A549 (cell line): ENCODE results near the gene SEC22A. TPM values are rescaled to one million over a fixed set of nuclear protein-coding genes. Genes with fewer than 3 reads are reported as not detected.

Experiments
- ATAC-seq, 2 experiments: fragments of 200-7000 bp in 1 of 2; fragments of >200 bp in 1 of 2; cut with Nextera tagmentation in 1 of 2; cut with Tn5 transposase in 1 of 2; 3 replicates each; pipeline versions ENCODE4 v1.8.0 to v1.9.1; 2018 to 2020; ENCODE audit warnings: mild to moderate bottlenecking in 1 of 2, moderate library complexity in 1 of 2
- CTCF ChIA-PET: fragments of 300-600 bp; sonication (Branson Sonifier 250); formaldehyde crosslinking; extraction: SDS; loops from one replicate; lab custom pipeline; 2021; ENCODE audit warnings: antibody characterized with exemption, inconsistent platforms; lab: Yijun Ruan, JAX
- POLR2A ChIA-PET: fragments of 350-600 bp; formaldehyde crosslinking; extraction: SDS; loops from one replicate; lab custom pipeline; 2021; ENCODE audit warnings: antibody characterized with exemption, inconsistent platforms; lab: Yijun Ruan, JAX
- DNase-seq, 2 experiments: peaks; one replicate each; pipeline versions ENCODE4 v3.0.0 to v3.0.0-alpha.2; 2011 to 2016; ENCODE audit warnings: low read depth in 1 of 2, low spot score in 1 of 2
- FAIRE-seq: peaks from 2 replicates; lab custom pipeline; 2011; peaks lifted over from hg19 to GRCh38; lab: Jason Lieb, UNC
- H3K27ac ChIP-seq, 2 experiments: fragments of >200 bp; sonication (Bioruptor Twin); formaldehyde crosslinking; 3 replicates each; pipeline ENCODE4 v1.5.1; 2016 to 2017
- H3K4me1 ChIP-seq: fragments of >200 bp; sonication (Bioruptor Twin); formaldehyde crosslinking; 3 replicates; pipeline ENCODE4 v1.6.1; 2016
- H3K4me2 ChIP-seq: fragments of >200 bp; sonication (Bioruptor Twin); formaldehyde crosslinking; 3 replicates; pipeline ENCODE4 v1.6.1; 2016
- H3K4me3 ChIP-seq: fragments of >200 bp; sonication (Bioruptor Twin); formaldehyde crosslinking; 3 replicates; pipeline ENCODE4 v1.5.1; 2016
- H3K9me3 ChIP-seq: fragments of >200 bp; sonication (Bioruptor Twin); formaldehyde crosslinking; 3 replicates; pipeline ENCODE4 v1.6.1; 2016
- CBX8 ChIP-seq: fragments of 200-600 bp; sonication (generic); IDR thresholded peaks from 2 replicates; pipeline ENCODE4 v1.6.1; 2016
- EHMT2 ChIP-seq: fragments of 200-600 bp; sonication (generic); IDR thresholded peaks from 2 replicates; pipeline ENCODE4 v1.6.1; 2016; ENCODE audit warnings: antibody characterized with exemption, low read depth, mild to moderate bottlenecking, moderate library complexity
- FOSL2 ChIP-seq, 2 experiments: fragments of 450-650 bp in 1 of 2; fragments of >200 bp in 1 of 2; sonication (Bioruptor Twin) in 1 of 2; formaldehyde crosslinking; IDR thresholded peaks; 2 replicates each; pipeline versions ENCODE4 v1.5.0 to v1.6.1; 2016 to 2020; ENCODE audit warnings: mild to moderate bottlenecking in 1 of 2, moderate library complexity in 1 of 2
- HDAC2 ChIP-seq: fragments of 200-600 bp; sonication (generic); IDR thresholded peaks from 2 replicates; pipeline ENCODE4 v1.6.1; 2016
- HEYL ChIP-seq: fragments of 250-450 bp; sonication (Bioruptor Pico); IDR thresholded peaks from 2 replicates; pipeline ENCODE4 v1.8.0; 2021; ENCODE audit warnings: mild to moderate bottlenecking, moderate library complexity
- HOXB5 ChIP-seq: fragments of 250-450 bp; sonication (Bioruptor Pico); IDR thresholded peaks from 2 replicates; pipeline ENCODE4 v1.5.0; 2020; ENCODE audit warnings: mild to moderate bottlenecking, moderate library complexity
- KDM1A ChIP-seq: fragments of 200-600 bp; sonication (generic); IDR thresholded peaks from 2 replicates; pipeline ENCODE4 v1.6.1; 2016; ENCODE audit warnings: low read depth, mild to moderate bottlenecking
- RAD21 ChIP-seq, 2 experiments: fragments of >200 bp in 1 of 2; sonication (Bioruptor Twin) in 1 of 2; formaldehyde crosslinking in 1 of 2; IDR thresholded peaks in 1 of 2; conservative IDR thresholded peaks in 1 of 2; 2 replicates in 1 of 2; 3 replicates in 1 of 2; pipeline ENCODE4 v1.6.1; 2012 to 2018; ENCODE audit warnings: inconsistent platforms in 1 of 2
- RARB ChIP-seq: fragments of 250-450 bp; sonication (Bioruptor Pico); IDR thresholded peaks from 2 replicates; pipeline ENCODE4 v1.8.0; 2021; ENCODE audit warnings: mild to moderate bottlenecking, moderate library complexity
- RCOR1 ChIP-seq: fragments of 150-350 bp; IDR thresholded peaks from 2 replicates; pipeline ENCODE4 v1.6.1; 2014; ENCODE audit warnings: antibody characterized with exemption, low read length, low read depth
- RFX5 ChIP-seq: fragments of 450-650 bp; IDR thresholded peaks from 2 replicates; pipeline ENCODE4 v1.7.1; 2014; ENCODE audit warnings: antibody characterized with exemption, mild to moderate bottlenecking, moderate library complexity
- SMC3 ChIP-seq: fragments of >200 bp; sonication (Bioruptor Twin); formaldehyde crosslinking; IDR thresholded peaks from 3 replicates; pipeline ENCODE4 v1.6.1; 2018; ENCODE audit warnings: inconsistent platforms
- TP53 ChIP-seq: fragments of 250-450 bp; sonication (Bioruptor Pico); IDR thresholded peaks from 2 replicates; pipeline ENCODE4 v1.5.0; 2021; ENCODE audit warnings: mild to moderate bottlenecking, moderate library complexity
- ZNF302 ChIP-seq: fragments of 250-450 bp; sonication (Bioruptor Pico); IDR thresholded peaks from 2 replicates; pipeline ENCODE4 v1.9.0; 2021; ENCODE audit warnings: inconsistent platforms, mild to moderate bottlenecking, moderate library complexity
- WGBS: methylation state at CpG from one replicate; pipeline ENCODE4 v1.1.6; 2017; ENCODE audit errors: missing lambda C conversion rate; 5-methylcytosine and 5-hydroxymethylcytosine counted together
- polyA plus RNA-seq, 4 experiments: library from polyadenylated mRNA; depleted of rRNA in 3 of 4; stranded (reverse); fragments of >200 nt; fragmentation: RNase III in 1 of 4; extraction: RNeasy Plus Mini Kit Qiagen cat#74134 plus additional on column Dnase treatment in 1 of 4; gene quantifications; 2 replicates in 3 of 4; 3 replicates in 1 of 4; pipeline ENCODE4 v1.2.3, GENCODE V29; 2011 to 2017
- TF ChIP-seq, protein P1 (sequence below): fragments of >200 bp; sonication (Bioruptor Twin); formaldehyde crosslinking; IDR thresholded peaks from 3 replicates; pipeline ENCODE4 v1.6.1; 2016
- TF ChIP-seq, protein P2 (sequence below): fragments of >200 bp; sonication (Bioruptor Twin); formaldehyde crosslinking; IDR thresholded peaks from 3 replicates; pipeline ENCODE4 v1.5.1; 2016
- TF ChIP-seq, protein P3 (sequence below): fragments of 150-350 bp; IDR thresholded peaks from 2 replicates; pipeline ENCODE4 v1.6.1; 2014; ENCODE audit warnings: low read depth, mild to moderate bottlenecking, low read length
- TF ChIP-seq, protein P4 (sequence below): fragments of >200 bp; sonication (Bioruptor Twin); formaldehyde crosslinking; IDR thresholded peaks from 2 replicates; pipeline ENCODE4 v1.6.1; 2016

The SEC22A gene
- polyA plus RNA-seq, 2 of the 4 experiments (the other 2 are of a cell fraction) = 23.5 to 29.9 TPM

DNA sequence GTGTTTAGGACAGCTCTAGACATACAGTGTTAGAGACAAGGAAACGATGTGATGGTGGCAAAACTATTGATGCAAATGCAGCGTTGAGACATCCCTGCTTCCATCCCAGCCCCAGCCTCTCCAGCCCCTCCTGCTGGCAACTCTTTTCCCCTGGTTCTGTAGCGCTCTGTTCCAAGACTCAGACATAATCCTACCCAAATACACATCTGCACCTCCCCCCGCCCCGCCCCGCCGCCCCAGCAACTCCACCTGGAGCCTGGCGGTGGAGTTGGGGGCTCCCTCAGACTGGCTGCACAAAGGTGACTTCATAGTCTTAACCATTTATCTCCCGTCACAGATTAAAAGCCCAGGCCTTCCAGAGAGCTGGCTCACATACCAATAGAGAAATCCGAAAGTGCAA, 7.2 kb upstream of the SEC22A start (continued):
- TF ChIP-seq RAD21 (conservative IDR thresholded peaks at IDR 0.05 in 1 of 2, IDR thresholded peaks at IDR 0.05 in 1 of 2) (peak; percentile 36 to 45; a peak in 3 of 5 replicates), SMC3 (peak; percentile 54), HDAC2 (no peak), TP53 (no peak), EHMT2 (no peak)
- TF ChIP-seq, protein P1, sequence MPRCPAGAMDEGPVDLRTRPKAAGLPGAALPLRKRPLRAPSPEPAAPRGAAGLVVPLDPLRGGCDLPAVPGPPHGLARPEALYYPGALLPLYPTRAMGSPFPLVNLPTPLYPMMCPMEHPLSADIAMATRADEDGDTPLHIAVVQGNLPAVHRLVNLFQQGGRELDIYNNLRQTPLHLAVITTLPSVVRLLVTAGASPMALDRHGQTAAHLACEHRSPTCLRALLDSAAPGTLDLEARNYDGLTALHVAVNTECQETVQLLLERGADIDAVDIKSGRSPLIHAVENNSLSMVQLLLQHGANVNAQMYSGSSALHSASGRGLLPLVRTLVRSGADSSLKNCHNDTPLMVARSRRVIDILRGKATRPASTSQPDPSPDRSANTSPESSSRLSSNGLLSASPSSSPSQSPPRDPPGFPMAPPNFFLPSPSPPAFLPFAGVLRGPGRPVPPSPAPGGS = no peak
- TF ChIP-seq, protein P2, sequence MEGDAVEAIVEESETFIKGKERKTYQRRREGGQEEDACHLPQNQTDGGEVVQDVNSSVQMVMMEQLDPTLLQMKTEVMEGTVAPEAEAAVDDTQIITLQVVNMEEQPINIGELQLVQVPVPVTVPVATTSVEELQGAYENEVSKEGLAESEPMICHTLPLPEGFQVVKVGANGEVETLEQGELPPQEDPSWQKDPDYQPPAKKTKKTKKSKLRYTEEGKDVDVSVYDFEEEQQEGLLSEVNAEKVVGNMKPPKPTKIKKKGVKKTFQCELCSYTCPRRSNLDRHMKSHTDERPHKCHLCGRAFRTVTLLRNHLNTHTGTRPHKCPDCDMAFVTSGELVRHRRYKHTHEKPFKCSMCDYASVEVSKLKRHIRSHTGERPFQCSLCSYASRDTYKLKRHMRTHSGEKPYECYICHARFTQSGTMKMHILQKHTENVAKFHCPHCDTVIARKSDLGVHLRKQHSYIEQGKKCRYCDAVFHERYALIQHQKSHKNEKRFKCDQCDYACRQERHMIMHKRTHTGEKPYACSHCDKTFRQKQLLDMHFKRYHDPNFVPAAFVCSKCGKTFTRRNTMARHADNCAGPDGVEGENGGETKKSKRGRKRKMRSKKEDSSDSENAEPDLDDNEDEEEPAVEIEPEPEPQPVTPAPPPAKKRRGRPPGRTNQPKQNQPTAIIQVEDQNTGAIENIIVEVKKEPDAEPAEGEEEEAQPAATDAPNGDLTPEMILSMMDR = peak; percentile 39; the same call in 2 of the 3 replicates

DNA sequence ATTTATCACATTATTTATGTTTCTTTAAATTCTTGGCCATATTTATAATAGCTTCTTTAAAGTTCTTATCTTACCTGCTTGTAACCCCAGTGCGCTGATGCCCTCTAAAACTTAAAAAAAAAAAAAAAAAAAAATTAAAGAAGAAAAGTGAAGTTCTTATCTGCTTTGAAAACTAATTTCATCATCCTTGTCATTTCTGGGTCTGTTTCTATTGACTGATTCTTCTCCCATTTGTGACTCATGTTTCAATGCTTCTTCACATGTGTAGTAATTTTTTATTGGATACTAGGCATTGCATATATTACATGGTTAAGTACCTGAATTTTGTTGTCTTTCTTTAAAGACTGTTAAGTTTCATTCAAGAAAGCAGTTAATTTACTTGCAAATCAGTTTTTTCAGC, 3.4 kb upstream of the SEC22A start:
- DNase-seq = no peak
- ChIA-PET POLR2A (no interaction called here), CTCF (no interaction called here)
- Histone ChIP-seq H3K9me3 (no peaks in the 10 kb centered on the region; the same call in 2 of the 3 replicates), H3K27ac (no peak overlapping the region), H3K4me1 (peaks cover 6% of the 10 kb centered on the region; the same call in 1 of the 3 replicates), H3K4me2 (no peak overlapping the region), H3K4me3 (no peak overlapping the region)
- ATAC-seq = no peak
- WGBS = 89% methylated on average over 1 of the region's 1 CpG
- FAIRE-seq = no peak
- TF ChIP-seq FOSL2 (IDR thresholded peaks at IDR 0.05) (no peak), FOSL2 (CRISPR knock-in tag; IDR thresholded peaks at IDR 0.05) (peak; percentile 21; the same call in 1 of the 2 replicates), CBX8 (no peak)

DNA sequence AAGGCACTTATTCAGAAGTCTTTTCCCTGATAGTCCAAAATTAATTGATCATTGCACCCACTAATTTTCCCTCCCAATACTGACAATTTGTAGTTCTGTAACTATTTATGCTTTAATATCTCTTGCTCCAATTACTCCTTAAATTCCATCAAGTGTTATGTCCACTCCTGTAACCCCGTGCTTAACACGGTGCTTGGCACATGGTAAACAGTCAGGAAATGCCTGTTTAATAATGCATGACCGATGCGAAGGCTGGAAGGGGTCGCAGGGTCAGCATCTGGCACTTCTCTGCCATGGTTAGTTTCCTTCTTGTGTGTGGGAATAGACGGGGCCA, 553 bp upstream of the SEC22A start:
- POLR2A ChIA-PET = interaction anchor here (0.6 to 1.3 kb wide), 5 partner anchors 9 to 817 kb away, joined by 3 to 5 read pairs (median 3); partner anchors contain the start of gene FAM162A
- TF ChIP-seq KDM1A (no peak), RFX5 (no peak), ZNF302 (CRISPR knock-in tag) (no peak), HOXB5 (CRISPR knock-in tag) (no peak), RARB (CRISPR knock-in tag) (no peak), RCOR1 (no peak), EHMT2 (no peak), HEYL (CRISPR knock-in tag) (no peak)
- TF ChIP-seq, protein P3, sequence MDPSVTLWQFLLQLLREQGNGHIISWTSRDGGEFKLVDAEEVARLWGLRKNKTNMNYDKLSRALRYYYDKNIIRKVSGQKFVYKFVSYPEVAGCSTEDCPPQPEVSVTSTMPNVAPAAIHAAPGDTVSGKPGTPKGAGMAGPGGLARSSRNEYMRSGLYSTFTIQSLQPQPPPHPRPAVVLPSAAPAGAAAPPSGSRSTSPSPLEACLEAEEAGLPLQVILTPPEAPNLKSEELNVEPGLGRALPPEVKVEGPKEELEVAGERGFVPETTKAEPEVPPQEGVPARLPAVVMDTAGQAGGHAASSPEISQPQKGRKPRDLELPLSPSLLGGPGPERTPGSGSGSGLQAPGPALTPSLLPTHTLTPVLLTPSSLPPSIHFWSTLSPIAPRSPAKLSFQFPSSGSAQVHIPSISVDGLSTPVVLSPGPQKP = no peak
- TF ChIP-seq, protein P4, sequence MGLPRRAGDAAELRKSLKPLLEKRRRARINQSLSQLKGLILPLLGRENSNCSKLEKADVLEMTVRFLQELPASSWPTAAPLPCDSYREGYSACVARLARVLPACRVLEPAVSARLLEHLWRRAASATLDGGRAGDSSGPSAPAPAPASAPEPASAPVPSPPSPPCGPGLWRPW = no peak
- TF ChIP-seq, all 56 proteins: peak for 0
- DNase-seq (no peak), ATAC-seq (no peak), FAIRE-seq (no peak)
- WGBS = 30% methylated on average over 6 of the region's 6 CpGs
- CTCF ChIA-PET = no interaction called here
- no peaks in the 10 kb centered on the region; the same call in 2 of the 3 replicates for H3K9me3 ChIP-seq
- H3K4me2 ChIP-seq = peak overlapping the region; percentile 96
- H3K4me3 ChIP-seq = peak overlapping the region; percentile 96
- peak overlapping the region; percentile 85 to 90 for H3K27ac ChIP-seq
- H3K4me1 ChIP-seq = peaks cover 6% of the 10 kb centered on the region; the same call in 1 of the 3 replicates
